PC-3 (cell line): ENCODE data around the gene LHFPL2. TPM values are rescaled to one million over a fixed set of nuclear protein-coding genes. Genes with fewer than 3 reads are reported as not detected.
A peak's percentile ranks its signal among the peaks of the same experiment; 100 is the strongest.

ENCODE experiments used
- ATAC-seq: fragments of 200-7000 bp; cut with Tn5 transposase; 2 replicates; pipeline ENCODE4 v1.9.1; 2020; ENCODE audit warnings: mild to moderate bottlenecking, moderate library complexity
- BruUV-seq: library from RNA; stranded (reverse); fragments of 400-500 nt; replicated peaks from 2 replicates; lab custom pipeline; 2021; lab: Mats Ljungman, UMichigan
- CTCF ChIA-PET: fragments of 300-600 bp; sonication (Branson Sonifier 250); formaldehyde crosslinking; loops from one replicate; lab custom pipeline; 2022; ENCODE audit warnings: antibody characterized with exemption; lab: Charles Lee
- POLR2A ChIA-PET: fragments of 300-600 bp; sonication (Branson Sonifier 250); formaldehyde crosslinking; loops from one replicate; lab custom pipeline; 2022; ENCODE audit warnings: antibody characterized with exemption; ENCODE audit not compliant: unreplicated experiment; lab: Charles Lee
- DNase-seq: peaks from one replicate; pipeline ENCODE4 v3.0.0-alpha.2; 2015
- H2AFZ ChIP-seq: fragments of 300-600 bp; sonication (generic); 2 replicates; pipeline ENCODE4 v1.6.0; 2016; ENCODE audit warnings: antibody characterized with exemption, low read length
- H3F3A ChIP-seq: fragments of 300-600 bp; sonication (generic); one replicate; pipeline ENCODE4 v1.6.0; 2017; ENCODE audit warnings: antibody characterized with exemption, low read length, control low read depth, mild to moderate bottlenecking; ENCODE audit not compliant: unreplicated experiment
- H3K27ac ChIP-seq: fragments of 300-600 bp; sonication (generic); 2 replicates; pipeline ENCODE4 v1.5.1; 2016; ENCODE audit warnings: mild to moderate bottlenecking, low read length
- H3K27me3 ChIP-seq: fragments of 300-600 bp; sonication (generic); 2 replicates; pipeline ENCODE4 v1.6.1; 2016; ENCODE audit warnings: low read length, mixed read lengths
- H3K36me3 ChIP-seq: fragments of 300-600 bp; sonication (generic); 2 replicates; pipeline ENCODE4 v1.6.1; 2016; ENCODE audit warnings: low read depth, mixed run types, low read length, mixed read lengths
- H3K4me1 ChIP-seq: fragments of 300-600 bp; sonication (generic); 2 replicates; pipeline ENCODE4 v1.5.1; 2016; ENCODE audit warnings: low read length; ENCODE audit not compliant: insufficient read depth
- H3K4me2 ChIP-seq: fragments of 300-600 bp; sonication (generic); 2 replicates; pipeline ENCODE4 v1.6.0; 2016; ENCODE audit warnings: low read length
- H3K4me3 ChIP-seq: fragments of 300-600 bp; sonication (generic); 2 replicates; pipeline ENCODE4 v1.5.1; 2016; ENCODE audit warnings: mild to moderate bottlenecking, low read length, mixed read lengths
- H3K79me2 ChIP-seq: fragments of 300-600 bp; sonication (generic); 2 replicates; pipeline ENCODE4 v1.6.1; 2017; ENCODE audit warnings: low read length, mixed read lengths
- H3K9ac ChIP-seq: fragments of 300-600 bp; sonication (generic); 2 replicates; pipeline ENCODE4 v1.6.0; 2016; ENCODE audit warnings: mild to moderate bottlenecking, low read length
- H3K9me2 ChIP-seq: fragments of 300-600 bp; sonication (generic); replicated peaks from 2 replicates; pipeline ENCODE4 v1.6.1; 2016; ENCODE audit warnings: mixed run types, low read length, mixed read lengths
- H3K9me3 ChIP-seq: fragments of 300-600 bp; sonication (generic); 2 replicates; pipeline ENCODE4 v1.6.1; 2016; ENCODE audit warnings: low read length, mixed read lengths
- H4K20me1 ChIP-seq: fragments of 300-600 bp; sonication (generic); 2 replicates; pipeline ENCODE4 v1.6.1; 2016; ENCODE audit warnings: low read length, mixed read lengths
- EZH2 ChIP-seq: fragments of 300-600 bp; sonication (generic); IDR thresholded peaks from one replicate; pipeline ENCODE4 v1.6.1; 2017; ENCODE audit warnings: antibody characterized with exemption, mild to moderate bottlenecking, low read length; ENCODE audit not compliant: unreplicated experiment
- EZH2phosphoT487 ChIP-seq: fragments of 300-600 bp; sonication (generic); IDR thresholded peaks from 2 replicates; pipeline ENCODE4 v1.6.1; 2018; ENCODE audit warnings: mild to moderate bottlenecking, antibody characterized with exemption, low read length, borderline replicate concordance
- intact Hi-C: fragments of 100-400 bp; cut with micrococcal nuclease; formaldehyde crosslinking; loops from 2 replicates; pipeline ENCODE4 v1.9.0; 2023
- total RNA-seq: library from RNA; depleted of rRNA; stranded (reverse); fragments of >200 nt; gene quantifications from 2 replicates; pipeline ENCODE4 v1.2.3, GENCODE V29; 2014
- TF ChIP-seq, protein P1 (sequence below): fragments of 300-600 bp; sonication (generic); conservative IDR thresholded peaks from 2 replicates; pipeline ENCODE4 v1.5.1; 2017; ENCODE audit warnings: antibody characterized with exemption, low read depth, mild to moderate bottlenecking, low read length

LHFPL2 gene
- total RNA-seq, 1 experiment from 2014 or later = 21.7 TPM

DNA sequence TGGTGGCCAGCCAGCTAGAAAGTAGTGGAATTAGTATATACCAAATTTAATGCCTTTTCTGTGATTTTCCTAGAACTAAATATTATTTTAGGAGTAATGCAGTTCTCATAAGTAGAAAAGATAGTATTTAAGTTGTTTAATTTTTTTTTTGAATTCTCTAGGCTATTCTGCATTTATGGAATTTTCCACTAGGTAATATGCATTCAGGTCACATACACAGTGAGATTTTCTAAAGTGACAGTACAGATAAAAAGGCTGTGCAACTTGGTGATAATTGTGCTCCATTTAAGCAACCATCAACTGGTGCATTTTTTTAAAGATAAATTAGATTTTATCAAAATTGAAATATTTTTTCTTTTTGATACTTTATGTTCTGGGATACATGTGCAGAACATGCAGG lies 176.7 kb downstream of the LHFPL2 start:
- H3K4me1 ChIP-seq = no peaks in the 10 kb centered on the region; the same call in 1 of the 2 replicates
- H3K27me3 ChIP-seq = no peaks in the 10 kb centered on the region
- ChIA-PET CTCF (no interaction called here), POLR2A (no interaction called here)
- intact Hi-C loops = loop anchor here (5.0 kb wide), 1 partner anchor 495 kb away; no protein-coding TSS in a partner anchor
- no peaks in the 10 kb centered on the region for H4K20me1 ChIP-seq
- no peaks in the 10 kb centered on the region for H3F3A ChIP-seq
- no peaks in the 10 kb centered on the region for H3K79me2 ChIP-seq
- no peak overlapping the region for H3K27ac ChIP-seq
- TF ChIP-seq EZH2 (no peak), EZH2phosphoT487 (no peak)
- TF ChIP-seq, protein P1, sequence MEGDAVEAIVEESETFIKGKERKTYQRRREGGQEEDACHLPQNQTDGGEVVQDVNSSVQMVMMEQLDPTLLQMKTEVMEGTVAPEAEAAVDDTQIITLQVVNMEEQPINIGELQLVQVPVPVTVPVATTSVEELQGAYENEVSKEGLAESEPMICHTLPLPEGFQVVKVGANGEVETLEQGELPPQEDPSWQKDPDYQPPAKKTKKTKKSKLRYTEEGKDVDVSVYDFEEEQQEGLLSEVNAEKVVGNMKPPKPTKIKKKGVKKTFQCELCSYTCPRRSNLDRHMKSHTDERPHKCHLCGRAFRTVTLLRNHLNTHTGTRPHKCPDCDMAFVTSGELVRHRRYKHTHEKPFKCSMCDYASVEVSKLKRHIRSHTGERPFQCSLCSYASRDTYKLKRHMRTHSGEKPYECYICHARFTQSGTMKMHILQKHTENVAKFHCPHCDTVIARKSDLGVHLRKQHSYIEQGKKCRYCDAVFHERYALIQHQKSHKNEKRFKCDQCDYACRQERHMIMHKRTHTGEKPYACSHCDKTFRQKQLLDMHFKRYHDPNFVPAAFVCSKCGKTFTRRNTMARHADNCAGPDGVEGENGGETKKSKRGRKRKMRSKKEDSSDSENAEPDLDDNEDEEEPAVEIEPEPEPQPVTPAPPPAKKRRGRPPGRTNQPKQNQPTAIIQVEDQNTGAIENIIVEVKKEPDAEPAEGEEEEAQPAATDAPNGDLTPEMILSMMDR = no peak
- H3K4me3 ChIP-seq = no peak overlapping the region
- no peaks in the 10 kb centered on the region for H3K9me2 ChIP-seq
- no peak overlapping the region for H2AFZ ChIP-seq
- no peaks in the 10 kb centered on the region; the same call in 1 of the 2 replicates for H3K36me3 ChIP-seq
- H3K4me2 ChIP-seq = no peak overlapping the region
- H3K9ac ChIP-seq = no peak overlapping the region
- BruUV-seq = no TSS peak
- H3K9me3 ChIP-seq = no peaks in the 10 kb centered on the region
- DNase-seq (no peak), ATAC-seq (no peak)

DNA sequence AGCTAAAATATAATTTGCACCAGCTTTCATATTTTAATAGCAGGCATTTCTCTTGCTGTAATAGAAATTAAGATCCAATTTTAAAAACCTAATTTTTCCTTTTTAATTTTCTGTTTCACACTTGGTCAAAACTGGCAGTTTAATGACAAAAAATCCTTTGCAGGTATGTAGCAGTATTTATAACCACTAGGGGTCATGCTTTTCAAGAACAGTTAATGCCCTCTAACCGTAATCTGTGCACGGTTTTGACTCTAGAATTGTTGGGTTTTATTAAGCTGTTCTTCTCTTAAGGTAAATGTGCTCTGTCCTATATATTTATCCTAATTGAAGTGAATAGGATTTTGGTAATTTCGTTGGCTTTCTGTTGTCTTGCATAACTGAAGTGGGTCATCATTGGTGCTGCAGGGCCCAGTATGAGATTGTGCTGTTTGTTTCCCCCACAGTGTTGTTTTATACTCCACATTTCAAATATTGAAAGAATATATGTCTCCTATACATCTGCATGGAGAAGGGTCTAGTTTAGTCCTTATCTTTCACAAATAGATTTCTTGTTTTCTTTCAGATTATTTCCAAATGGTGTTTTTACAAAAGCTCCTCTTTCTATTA lies 180.7 kb downstream of the LHFPL2 start:
- BruUV-seq = no TSS peak
- H3K27ac ChIP-seq = no peak overlapping the region
- DNase-seq = peak; percentile 54
- CTCF ChIA-PET = interaction anchor here (0.6 kb wide), 2 partner anchors 65 to 432 kb away, joined by 3 to 7 read pairs; no protein-coding TSS in a partner anchor
- H3K4me2 ChIP-seq = no peak overlapping the region
- no peaks in the 10 kb centered on the region for H3K79me2 ChIP-seq
- ATAC-seq = peak; percentile 73
- H3K9me2 ChIP-seq = no peaks in the 10 kb centered on the region
- no peaks in the 10 kb centered on the region; the same call in 1 of the 2 replicates for H3K36me3 ChIP-seq
- H2AFZ ChIP-seq = no peak overlapping the region
- POLR2A ChIA-PET = no interaction called here
- H3K27me3 ChIP-seq = no peaks in the 10 kb centered on the region
- intact Hi-C loops = loop anchor here (1.0 kb wide), 1 partner anchor 65 kb away; no protein-coding TSS in a partner anchor
- H3K4me1 ChIP-seq = no peaks in the 10 kb centered on the region; the same call in 1 of the 2 replicates
- H3K4me3 ChIP-seq = no peak overlapping the region
- H3K9ac ChIP-seq = no peak overlapping the region
- no peaks in the 10 kb centered on the region for H3K9me3 ChIP-seq
- H4K20me1 ChIP-seq = no peaks in the 10 kb centered on the region
- TF ChIP-seq EZH2phosphoT487 (no peak), EZH2 (no peak)
- TF ChIP-seq, protein P1 = peak; percentile 77
- H3F3A ChIP-seq = no peaks in the 10 kb centered on the region

DNA sequence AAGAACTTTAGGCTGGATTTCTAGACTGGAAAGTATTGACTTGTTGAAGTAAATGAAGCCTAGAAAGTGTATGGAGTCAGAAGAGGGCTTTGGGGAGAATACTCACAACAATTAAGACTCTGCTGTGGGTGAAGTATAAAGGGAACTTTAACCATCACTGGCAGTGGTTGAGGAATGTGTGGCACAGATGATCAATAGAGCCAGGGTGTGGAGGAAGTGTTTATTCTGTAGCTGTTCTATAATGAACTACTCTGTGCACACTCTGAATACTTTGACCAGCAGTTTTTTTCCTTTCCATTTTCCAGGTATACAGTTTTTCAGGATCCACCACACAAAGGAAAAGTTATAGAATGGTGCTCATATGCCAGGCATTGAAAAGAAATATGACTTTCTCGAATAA lies 181.4 kb downstream of the LHFPL2 start:
- CTCF ChIA-PET = interaction anchor here (0.6 kb wide), 1 partner anchor 432 kb away, joined by 3 read pairs; no protein-coding TSS in a partner anchor
- no peak overlapping the region for H3K27ac ChIP-seq
- BruUV-seq = no TSS peak
- ATAC-seq (no peak), DNase-seq (no peak)
- H2AFZ ChIP-seq = no peak overlapping the region
- H3K36me3 ChIP-seq = no peaks in the 10 kb centered on the region; the same call in 1 of the 2 replicates
- H3K4me1 ChIP-seq = no peaks in the 10 kb centered on the region; the same call in 1 of the 2 replicates
- no peak overlapping the region for H3K9ac ChIP-seq
- H4K20me1 ChIP-seq = no peaks in the 10 kb centered on the region
- no peaks in the 10 kb centered on the region for H3K9me3 ChIP-seq
- no peaks in the 10 kb centered on the region for H3K79me2 ChIP-seq
- TF ChIP-seq, protein P1 = no peak
- TF ChIP-seq EZH2phosphoT487 (no peak), EZH2 (no peak)
- no peaks in the 10 kb centered on the region for H3F3A ChIP-seq
- H3K9me2 ChIP-seq = no peaks in the 10 kb centered on the region
- POLR2A ChIA-PET = no interaction called here
- H3K4me3 ChIP-seq = no peak overlapping the region
- intact Hi-C loops = loop anchor here (1.0 kb wide), 1 partner anchor 66 kb away; no protein-coding TSS in a partner anchor
- no peak overlapping the region for H3K4me2 ChIP-seq
- no peaks in the 10 kb centered on the region for H3K27me3 ChIP-seq
